ENCODE data around the gene PSMB4. TPM values are rescaled to one million over a fixed set of nuclear protein-coding genes. Genes with fewer than 3 reads are reported as not detected.

PSMB4 gene
- total and polyA plus RNA-seq, 4 experiments from 2014 or later, result 68.2 to 202 (median 137) TPM

DNA sequence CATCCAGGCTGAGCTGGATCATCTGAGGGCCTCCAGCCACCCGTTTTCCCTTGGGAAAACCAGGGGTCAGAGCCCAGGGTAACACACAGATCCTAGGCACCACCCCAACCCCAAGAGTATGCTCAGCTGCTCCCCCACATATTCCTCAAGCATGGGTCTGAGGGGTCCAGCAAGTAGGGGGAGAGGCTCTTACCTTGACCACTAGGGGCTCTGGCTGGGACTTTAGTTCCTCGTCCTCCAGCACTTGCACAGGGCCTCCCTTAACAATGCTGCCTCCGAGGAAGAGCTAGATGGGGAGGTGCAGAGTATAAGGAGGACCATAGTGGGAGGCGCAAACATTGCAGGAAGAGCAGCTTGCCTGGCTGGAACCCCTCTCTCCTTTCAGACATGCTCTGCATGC lies 34.4 kb upstream of the PSMB4 start:
- H3K27ac Mint-ChIP-seq, result no peak overlapping the region
- CTCF ChIA-PET (ENCODE audit: partially characterized antibody), result interaction anchor here (0.7 to 0.9 kb wide), 2 partner anchors 24 to 26 kb away, joined by 3 to 4 read pairs; no protein-coding TSS in a partner anchor
- DNase-seq, result no peak

DNA sequence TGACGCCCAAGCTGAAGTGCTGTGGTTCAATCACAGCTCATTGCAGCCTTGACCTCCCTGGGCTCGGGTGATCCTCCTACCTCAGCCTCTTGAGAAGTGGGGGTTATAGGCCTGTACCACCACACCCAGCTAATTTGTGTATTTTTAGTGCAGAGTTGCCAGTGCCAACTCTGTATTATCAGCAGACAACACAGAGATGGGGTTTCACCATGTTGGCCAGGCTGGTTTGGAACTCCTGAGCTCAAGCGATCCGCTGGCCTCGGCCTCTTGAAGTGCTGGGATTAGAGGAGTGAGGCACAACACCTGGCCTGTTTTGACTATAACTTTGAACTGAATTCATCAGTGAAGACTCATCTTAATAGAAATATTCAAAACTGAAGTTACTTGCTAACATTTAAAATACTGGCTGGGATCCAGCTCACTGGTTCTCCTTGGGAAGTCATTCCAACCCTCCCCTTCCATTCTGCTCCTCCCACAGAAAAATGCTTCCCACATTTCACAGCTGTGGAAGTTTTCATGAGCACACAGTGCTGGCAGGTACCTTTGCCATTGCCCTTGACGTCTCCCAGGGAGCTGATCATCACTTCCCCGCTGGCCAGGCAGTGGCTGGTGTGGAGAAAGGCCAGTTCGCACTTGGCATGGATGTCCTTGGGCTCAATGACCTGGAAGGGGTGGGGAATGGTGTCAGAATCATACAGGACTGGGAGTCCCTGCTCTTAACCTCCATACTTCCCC lies 31.5 kb upstream of the PSMB4 start:
- Histone ChIP-seq H3K27ac (ENCODE audit: low read depth, low read length) (no peak overlapping the region), H3K9me3 (ENCODE audit: control insufficient read depth in 1 of 2, low read length in 2 of 2) (no peaks in the 10 kb centered on the region), H3K27me3 (ENCODE audit: insufficient read depth, low read length) (no peaks in the 10 kb centered on the region), H3K36me3 (ENCODE audit: insufficient read depth, low read length) (no peaks in the 10 kb centered on the region), H3K4me1 (ENCODE audit: insufficient read depth, low read length) (no peaks in the 10 kb centered on the region), H3K4me3 (ENCODE audit: low read length in 2 of 2) (no peak overlapping the region)
- ChIA-PET POLR2A (ENCODE audit: partially characterized antibody) (no interaction called here), CTCF (ENCODE audit: partially characterized antibody) (interaction anchor here (1.2 kb wide), 1 partner anchor 15 kb away, joined by 4 read pairs; no protein-coding TSS in a partner anchor)
- Mint-ChIP-seq H3K4me3 (no peak overlapping the region), H3K27me3 (peaks cover 0 to 2% of the 10 kb centered on the region in 2 donors), H3K9me3 (peaks cover 0 to 4% (median 0%) of the 10 kb centered on the region in 8 donors), H3K4me1 (no peaks in the 10 kb centered on the region), H3K27ac (no peak overlapping the region), H3K36me3 (no peaks in the 10 kb centered on the region)
- DNase-seq, result no peak
- intact Hi-C loops (cut with micrococcal nuclease), result no loop called here

More for the DNA sequence above, 34.4 kb upstream of the PSMB4 start:
- Histone ChIP-seq H3K4me1 (ENCODE audit: insufficient read depth, low read length) (no peaks in the 10 kb centered on the region), H3K9me3 (ENCODE audit: control insufficient read depth in 1 of 2, low read length in 2 of 2) (no peaks in the 10 kb centered on the region), H3K27ac (ENCODE audit: low read depth, low read length) (no peak overlapping the region), H3K27me3 (ENCODE audit: insufficient read depth, low read length) (no peaks in the 10 kb centered on the region), H3K36me3 (ENCODE audit: insufficient read depth, low read length) (no peaks in the 10 kb centered on the region), H3K4me3 (ENCODE audit: low read length in 2 of 2) (no peak overlapping the region)
- Mint-ChIP-seq H3K4me1 (no peaks in the 10 kb centered on the region), H3K9me3 (peaks cover 0 to 9% (median 1%) of the 10 kb centered on the region in 8 donors), H3K27me3 (peaks cover 0 to 2% of the 10 kb centered on the region in 2 donors), H3K36me3 (peaks cover 0 to 3% of the 10 kb centered on the region in 2 donors), H3K4me3 (no peak overlapping the region)
- intact Hi-C loops (cut with micrococcal nuclease), result no loop called here
- POLR2A ChIA-PET (ENCODE audit: partially characterized antibody), result no interaction called here

DNA sequence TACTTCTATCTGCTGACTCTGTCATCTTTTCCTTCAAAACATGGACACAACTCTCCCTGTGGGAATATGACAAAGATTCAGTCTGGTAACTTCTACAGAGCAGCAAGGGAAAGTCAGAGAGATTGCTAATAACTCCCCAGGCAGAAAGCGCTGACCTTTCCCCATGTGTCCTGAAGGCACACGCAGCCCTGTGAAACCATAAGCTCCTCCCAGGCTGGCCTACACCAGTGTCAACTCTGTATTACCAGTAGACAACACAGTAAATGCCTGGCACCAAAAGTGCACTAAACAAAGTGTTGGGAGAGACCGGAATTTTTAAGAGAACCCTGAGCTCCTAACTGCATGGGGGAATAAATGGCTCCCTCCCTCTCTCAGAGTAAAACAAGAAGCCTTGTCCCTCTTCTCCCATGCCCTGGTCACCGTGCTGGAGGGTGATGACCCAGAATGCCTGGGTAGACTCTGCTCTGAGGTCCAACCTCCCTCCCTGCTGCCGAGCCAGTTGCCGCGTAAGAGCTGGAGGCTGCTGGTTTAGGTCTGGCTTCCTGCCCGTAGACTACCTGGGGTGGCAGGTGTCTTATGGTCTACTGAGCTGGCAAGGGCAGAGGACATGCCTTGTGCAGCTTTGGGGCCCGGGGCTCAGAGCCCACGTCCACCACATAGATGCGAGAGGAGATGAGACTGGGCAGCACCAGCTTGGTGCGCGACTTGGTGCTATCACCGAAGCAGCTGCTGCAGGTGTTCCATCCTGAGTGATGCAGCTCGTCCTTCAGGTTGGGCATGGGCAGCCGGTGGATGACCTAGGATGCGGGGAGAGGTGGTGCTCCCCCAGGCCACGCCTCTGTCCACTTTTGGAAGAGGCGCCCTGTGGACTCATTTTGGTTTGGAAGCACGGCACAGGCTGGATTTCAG lies 30.7 kb upstream of the PSMB4 start:
- Histone ChIP-seq H3K4me3 (ENCODE audit: low read length in 2 of 2) (no peak overlapping the region), H3K36me3 (ENCODE audit: insufficient read depth, low read length) (no peaks in the 10 kb centered on the region), H3K4me1 (ENCODE audit: insufficient read depth, low read length) (no peaks in the 10 kb centered on the region), H3K9me3 (ENCODE audit: control insufficient read depth in 1 of 2, low read length in 2 of 2) (no peaks in the 10 kb centered on the region), H3K27ac (ENCODE audit: low read depth, low read length) (no peak overlapping the region), H3K27me3 (ENCODE audit: insufficient read depth, low read length) (no peaks in the 10 kb centered on the region)
- DNase-seq, result no peak
- Mint-ChIP-seq H3K27me3 (peaks cover 0 to 2% of the 10 kb centered on the region in 2 donors), H3K36me3 (no peaks in the 10 kb centered on the region), H3K4me1 (no peaks in the 10 kb centered on the region), H3K4me3 (no peak overlapping the region), H3K9me3 (no peaks in the 10 kb centered on the region), H3K27ac (no peak overlapping the region)
- ChIA-PET POLR2A (ENCODE audit: partially characterized antibody) (no interaction called here), CTCF (ENCODE audit: partially characterized antibody) (no interaction called here)
- intact Hi-C loops (cut with micrococcal nuclease), result no loop called here

DNA sequence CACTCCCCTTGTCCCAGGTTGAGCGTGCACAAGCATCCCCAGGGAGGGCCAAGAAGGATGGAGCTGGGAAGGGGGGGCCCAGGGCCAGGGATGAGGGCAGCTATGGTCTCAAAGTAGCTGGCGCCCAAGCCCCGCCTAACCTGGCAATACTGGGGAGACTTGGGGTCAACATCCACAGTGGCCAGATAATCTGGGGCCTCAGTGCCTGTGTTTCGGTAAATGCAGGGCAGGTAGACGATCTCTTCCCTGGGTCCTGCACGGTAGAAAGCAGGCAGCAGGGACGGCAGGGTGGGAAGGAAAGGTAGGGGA lies 30.1 kb upstream of the PSMB4 start:
- Mint-ChIP-seq H3K4me3 (no peak overlapping the region), H3K9me3 (no peaks in the 10 kb centered on the region), H3K27ac (no peak overlapping the region), H3K36me3 (no peaks in the 10 kb centered on the region), H3K4me1 (no peaks in the 10 kb centered on the region), H3K27me3 (peaks cover 0 to 2% of the 10 kb centered on the region in 2 donors)
- intact Hi-C loops (cut with micrococcal nuclease), result no loop called here
- H3K27ac ChIP-seq (ENCODE audit: low read depth, low read length), result no peak overlapping the region
- H3K9me3 ChIP-seq (ENCODE audit: control insufficient read depth in 1 of 2, low read length in 2 of 2), result no peaks in the 10 kb centered on the region
- ChIA-PET CTCF (ENCODE audit: partially characterized antibody) (no interaction called here), POLR2A (ENCODE audit: partially characterized antibody) (no interaction called here)
- H3K4me1 ChIP-seq (ENCODE audit: insufficient read depth, low read length), result no peaks in the 10 kb centered on the region
- DNase-seq, result no peak
- no peak overlapping the region for H3K4me3 ChIP-seq (ENCODE audit: low read length in 2 of 2)
- no peaks in the 10 kb centered on the region for H3K36me3 ChIP-seq (ENCODE audit: insufficient read depth, low read length)
- no peaks in the 10 kb centered on the region for H3K27me3 ChIP-seq (ENCODE audit: insufficient read depth, low read length)

DNA sequence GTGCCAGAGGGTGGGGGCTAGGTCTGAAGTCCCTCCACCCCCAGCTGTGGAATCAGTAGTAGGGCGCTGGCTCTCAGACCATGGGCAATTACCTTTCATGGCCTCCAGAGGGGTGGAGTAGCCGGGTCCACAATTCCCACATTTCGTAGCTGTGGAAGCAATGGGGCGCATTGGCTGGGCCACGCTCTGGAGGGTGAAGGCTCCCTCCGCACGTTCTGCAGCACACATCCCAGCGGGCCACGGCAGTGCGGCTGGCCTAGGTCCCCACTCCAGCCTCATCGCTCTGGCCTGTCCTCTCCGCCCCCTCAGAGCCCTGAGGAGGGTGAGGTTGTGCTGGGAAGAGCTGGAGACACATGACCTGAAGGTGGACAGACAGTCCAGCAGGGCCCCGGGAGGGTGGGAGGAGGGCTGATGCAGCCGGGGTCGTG lies 29.7 kb upstream of the PSMB4 start:
- POLR2A ChIA-PET (ENCODE audit: partially characterized antibody), result no interaction called here
- Mint-ChIP-seq H3K27me3 (peaks cover 0 to 2% of the 10 kb centered on the region in 2 donors), H3K9me3 (no peaks in the 10 kb centered on the region), H3K36me3 (no peaks in the 10 kb centered on the region), H3K4me3 (no peak overlapping the region), H3K27ac (no peak overlapping the region), H3K4me1 (no peaks in the 10 kb centered on the region)
- no peaks in the 10 kb centered on the region for H3K4me1 ChIP-seq (ENCODE audit: insufficient read depth, low read length)
- no peaks in the 10 kb centered on the region for H3K9me3 ChIP-seq (ENCODE audit: control insufficient read depth in 1 of 2, low read length in 2 of 2)
- H3K27me3 ChIP-seq (ENCODE audit: insufficient read depth, low read length), result no peaks in the 10 kb centered on the region
- H3K4me3 ChIP-seq (ENCODE audit: low read length in 2 of 2), result no peak overlapping the region
- intact Hi-C loops (cut with micrococcal nuclease), result no loop called here
- CTCF ChIA-PET (ENCODE audit: partially characterized antibody), result no interaction called here
- no peak overlapping the region for H3K27ac ChIP-seq (ENCODE audit: low read depth, low read length)
- H3K36me3 ChIP-seq (ENCODE audit: insufficient read depth, low read length), result no peaks in the 10 kb centered on the region
- DNase-seq, result no peak

DNA sequence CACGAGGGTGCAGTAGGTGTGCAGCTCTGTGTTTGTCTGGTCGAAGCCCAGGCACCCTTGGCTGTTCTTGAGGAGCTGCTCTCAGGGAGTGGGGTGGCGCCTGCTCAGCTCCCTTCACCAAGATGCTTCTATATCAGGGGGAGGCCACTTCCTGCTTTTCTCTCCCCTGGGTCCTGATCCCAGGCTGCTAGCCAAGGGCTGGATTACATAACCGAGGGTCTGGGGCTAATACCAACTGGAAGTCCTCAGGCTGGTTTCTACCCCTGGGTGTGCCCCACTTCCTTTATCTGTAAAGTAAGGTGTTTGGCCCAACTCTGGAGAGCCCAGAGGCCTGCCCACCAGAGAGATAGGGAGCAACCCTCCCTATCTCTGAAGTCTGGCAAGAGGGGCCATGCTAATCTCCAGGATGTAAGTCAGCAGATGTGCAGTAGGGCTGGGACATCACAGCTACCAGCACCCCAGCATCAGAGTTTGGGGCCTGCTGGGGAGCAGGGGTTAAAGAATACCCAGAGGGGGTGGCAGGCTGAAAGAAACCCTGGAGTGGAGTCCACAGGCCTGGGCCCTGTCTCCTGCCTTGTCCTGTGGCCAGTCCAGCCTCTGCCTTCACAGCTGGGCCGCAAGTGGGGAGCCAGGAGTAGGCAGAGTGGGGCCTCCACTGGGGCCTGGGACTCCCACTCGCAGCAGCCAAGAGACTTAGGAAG lies 29.0 kb upstream of the PSMB4 start:
- no peak overlapping the region for H3K4me3 ChIP-seq (ENCODE audit: low read length in 2 of 2)
- intact Hi-C loops (cut with micrococcal nuclease), result no loop called here
- POLR2A ChIA-PET (ENCODE audit: partially characterized antibody), result interaction anchor here (0.7 kb wide), 1 partner anchor 443 kb away, joined by 3 read pairs; no protein-coding TSS in a partner anchor

More for the DNA sequence above, 29.0 kb upstream of the PSMB4 start:
- H3K27ac Mint-ChIP-seq, result no peak overlapping the region
- no peaks in the 10 kb centered on the region for H3K36me3 Mint-ChIP-seq
- Histone ChIP-seq H3K27ac (ENCODE audit: low read depth, low read length) (no peak overlapping the region), H3K4me1 (ENCODE audit: insufficient read depth, low read length) (no peaks in the 10 kb centered on the region), H3K27me3 (ENCODE audit: insufficient read depth, low read length) (no peaks in the 10 kb centered on the region), H3K36me3 (ENCODE audit: insufficient read depth, low read length) (no peaks in the 10 kb centered on the region), H3K9me3 (ENCODE audit: control insufficient read depth in 1 of 2, low read length in 2 of 2) (no peaks in the 10 kb centered on the region)
- no peaks in the 10 kb centered on the region for H3K4me1 Mint-ChIP-seq
- DNase-seq, result no peak
- no peaks in the 10 kb centered on the region for H3K9me3 Mint-ChIP-seq
- H3K27me3 Mint-ChIP-seq, result peaks cover 1 to 6% of the 10 kb centered on the region in 2 donors
- CTCF ChIA-PET (ENCODE audit: partially characterized antibody), result no interaction called here
- H3K4me3 Mint-ChIP-seq, result no peak overlapping the region

All from CD4-positive, alpha-beta memory T cell (primary cell).